DMS79 (cell line): ENCODE data around the gene ADM5.
A peak's percentile ranks its signal among the peaks of the same experiment; 100 is the strongest.

Source experiments
- DNase-seq: peaks from one replicate; lab custom pipeline; 2025; lab: John Stamatoyannopoulos, UW

The ADM5 gene

DNA sequence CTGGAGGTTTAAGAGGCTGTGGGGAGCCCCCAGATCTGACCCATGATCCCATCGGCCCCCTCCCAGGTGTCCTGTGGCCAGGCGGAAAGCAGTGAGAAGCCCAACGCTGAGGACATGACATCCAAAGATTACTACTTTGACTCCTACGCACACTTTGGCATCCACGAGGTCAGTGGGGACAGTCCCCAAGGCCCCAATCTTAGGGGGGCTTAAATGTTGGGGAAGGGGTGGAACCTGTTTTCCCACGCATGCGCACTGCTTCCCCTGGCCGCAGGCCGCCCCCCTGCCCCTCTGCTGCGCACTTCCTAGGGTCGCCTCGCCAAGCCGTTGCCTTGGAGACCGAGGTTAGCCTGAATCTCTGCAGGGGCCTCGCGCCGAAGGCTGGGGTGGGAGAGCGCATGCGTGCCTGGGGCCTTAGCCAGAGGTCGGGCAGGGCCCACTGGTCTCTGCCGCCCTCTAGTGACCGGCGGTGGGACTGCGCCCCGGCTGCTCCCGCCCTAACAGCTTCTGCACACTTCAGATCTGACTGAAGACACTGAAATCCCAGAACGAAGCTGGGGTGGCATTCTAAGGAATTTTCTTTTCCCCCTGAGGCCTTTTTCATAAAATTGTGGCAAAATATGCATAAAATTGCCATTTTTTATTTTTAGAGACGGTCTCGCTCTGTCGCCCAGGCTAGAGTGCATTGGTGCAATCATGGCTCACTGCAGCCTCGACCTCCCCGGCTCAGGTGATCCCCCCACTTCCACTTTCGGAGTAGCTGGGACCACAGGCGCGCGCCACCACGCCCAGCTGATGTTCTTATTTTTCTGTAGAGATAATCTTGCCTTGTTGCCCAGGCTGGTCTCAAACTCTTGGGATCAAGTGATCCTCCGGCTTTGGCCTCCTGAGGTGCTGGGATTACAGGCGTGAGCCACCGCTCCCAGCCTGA is 8.7 kb upstream of the ADM5 start:
- peak; percentile 71 for DNase-seq

DNA sequence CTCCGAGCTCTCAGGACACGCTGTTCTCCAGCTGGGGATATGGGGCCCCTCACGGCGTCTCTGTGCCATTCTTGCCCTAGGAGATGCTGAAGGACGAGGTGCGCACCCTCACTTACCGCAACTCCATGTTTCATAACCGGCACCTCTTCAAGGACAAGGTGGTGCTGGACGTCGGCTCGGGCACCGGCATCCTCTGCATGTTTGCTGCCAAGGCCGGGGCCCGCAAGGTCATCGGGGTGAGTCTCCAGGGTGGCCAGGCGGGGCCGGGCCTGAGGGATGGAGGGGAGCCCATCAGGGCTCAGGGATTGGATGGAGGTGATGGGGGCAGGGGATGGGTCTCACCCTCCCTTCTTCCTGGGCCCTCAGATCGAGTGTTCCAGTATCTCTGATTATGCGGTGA is 7.6 kb upstream of the ADM5 start:
- DNase-seq = no peak

DNA sequence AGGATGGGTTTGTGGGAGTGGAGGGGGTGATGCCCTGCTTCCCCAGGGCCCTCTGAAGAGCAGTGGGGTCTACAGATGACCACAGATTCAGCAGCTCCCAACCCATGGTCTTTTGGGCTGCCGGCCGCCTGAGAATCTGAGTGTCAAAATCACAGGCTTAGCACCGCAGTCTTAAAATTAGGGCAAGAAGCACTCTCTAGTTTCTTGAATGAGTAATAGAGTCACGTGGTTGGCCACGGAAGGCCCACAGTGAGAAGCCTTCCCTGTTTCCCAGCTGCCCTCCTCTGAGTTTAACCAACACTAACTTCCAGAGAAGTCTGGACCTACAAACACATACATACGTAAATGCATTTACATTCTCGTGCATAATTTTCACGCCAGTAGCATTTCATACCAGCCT is 7.1 kb upstream of the ADM5 start:
- DNase-seq = no peak

DNA sequence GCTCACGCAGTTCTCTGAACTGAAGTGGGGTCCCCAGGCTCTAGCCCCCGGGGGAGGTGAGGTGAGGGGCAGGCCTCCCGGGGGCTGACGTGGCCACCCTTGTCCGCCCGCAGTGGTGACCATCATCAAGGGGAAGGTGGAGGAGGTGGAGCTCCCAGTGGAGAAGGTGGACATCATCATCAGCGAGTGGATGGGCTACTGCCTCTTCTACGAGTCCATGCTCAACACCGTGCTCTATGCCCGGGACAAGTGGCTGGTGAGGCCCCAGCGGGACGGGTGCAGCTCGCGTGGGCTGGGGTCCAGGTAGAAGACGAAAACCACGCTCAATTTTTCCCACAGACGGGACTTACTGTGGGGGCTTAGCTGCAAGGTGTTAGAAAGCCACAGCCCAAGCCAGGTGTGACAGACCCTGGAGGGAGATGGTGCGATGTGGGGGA is 5.6 kb upstream of the ADM5 start:
- DNase-seq = no peak

DNA sequence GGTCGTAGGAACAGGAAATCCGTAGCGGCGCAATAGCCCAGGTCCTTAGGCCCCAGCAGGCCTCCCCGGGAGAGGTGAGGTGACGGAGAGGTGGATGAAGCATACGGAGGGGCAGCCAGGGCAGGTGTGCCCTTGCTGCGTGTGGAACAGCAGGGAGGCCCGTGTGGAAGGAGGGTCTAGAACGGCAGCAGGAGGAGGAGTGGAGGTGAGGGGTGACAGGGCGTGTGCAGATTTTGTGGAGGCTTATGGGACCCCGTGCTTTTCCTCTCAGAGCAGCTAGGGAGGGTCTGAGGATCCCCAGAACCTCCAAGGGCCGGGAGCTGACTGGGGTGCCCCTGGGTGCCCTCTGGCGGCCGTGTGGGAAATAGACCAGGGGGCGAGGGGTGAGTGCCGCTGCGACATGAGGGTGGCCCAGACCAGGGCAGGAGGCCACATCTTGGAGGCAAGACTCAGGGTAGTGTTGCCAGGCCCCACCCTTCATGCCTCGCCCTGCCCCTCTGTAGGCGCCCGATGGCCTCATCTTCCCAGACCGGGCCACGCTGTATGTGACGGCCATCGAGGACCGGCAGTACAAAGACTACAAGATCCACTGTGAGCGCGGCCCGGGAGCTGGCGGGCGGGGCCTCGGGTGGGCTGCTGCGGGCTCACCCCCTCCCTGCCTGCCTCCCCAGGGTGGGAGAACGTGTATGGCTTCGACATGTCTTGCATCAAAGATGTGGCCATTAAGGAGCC is 5.0 kb upstream of the ADM5 start:
- DNase-seq = no peak

DNA sequence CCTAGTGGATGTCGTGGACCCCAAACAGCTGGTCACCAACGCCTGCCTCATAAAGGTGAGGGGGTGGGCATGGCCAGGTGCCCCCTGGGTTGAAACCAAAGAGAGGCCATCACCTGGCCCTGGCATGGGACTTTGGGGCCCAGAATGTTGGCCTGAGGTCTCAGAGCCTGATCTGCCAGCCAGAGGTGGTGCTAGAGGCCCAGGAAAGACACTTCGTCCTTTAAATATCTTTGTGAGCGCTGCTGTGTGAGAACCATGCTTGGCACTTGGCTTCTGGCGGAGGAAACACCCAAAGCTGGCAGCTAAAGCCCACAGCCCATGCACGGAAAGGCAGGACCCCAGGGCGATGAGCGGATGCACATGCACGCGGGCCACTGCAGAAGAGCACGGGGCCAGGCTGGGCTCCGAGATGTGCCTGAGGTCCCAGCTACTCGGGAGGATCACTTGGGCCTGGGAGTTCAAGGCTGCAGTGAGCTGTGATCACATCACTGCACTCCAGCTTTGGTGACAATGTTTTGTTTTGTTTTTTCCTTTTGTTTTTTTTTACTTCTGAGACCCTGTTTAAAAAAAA is 4.3 kb upstream of the ADM5 start:
- no peak for DNase-seq

DNA sequence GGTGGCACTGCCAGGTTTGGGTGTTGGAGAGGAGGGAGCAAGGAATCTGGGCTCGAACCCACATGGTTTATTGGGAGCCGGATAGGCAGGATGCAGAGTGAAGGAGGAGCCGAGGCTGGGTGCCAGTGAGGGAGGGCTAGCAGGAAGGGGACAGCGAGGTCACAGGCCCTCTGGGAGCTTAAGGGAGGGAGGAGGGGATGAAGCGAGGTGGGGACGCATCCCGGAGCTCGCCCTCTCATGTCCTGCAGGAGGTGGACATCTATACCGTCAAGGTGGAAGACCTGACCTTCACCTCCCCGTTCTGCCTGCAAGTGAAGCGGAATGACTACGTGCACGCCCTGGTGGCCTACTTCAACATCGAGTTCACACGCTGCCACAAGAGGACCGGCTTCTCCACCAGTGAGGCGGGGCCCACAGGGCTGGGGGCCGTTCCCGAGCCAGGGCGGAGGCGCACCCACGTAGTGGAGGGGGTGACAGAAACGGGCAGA is 3.5 kb upstream of the ADM5 start:
- DNase-seq = no peak

DNA sequence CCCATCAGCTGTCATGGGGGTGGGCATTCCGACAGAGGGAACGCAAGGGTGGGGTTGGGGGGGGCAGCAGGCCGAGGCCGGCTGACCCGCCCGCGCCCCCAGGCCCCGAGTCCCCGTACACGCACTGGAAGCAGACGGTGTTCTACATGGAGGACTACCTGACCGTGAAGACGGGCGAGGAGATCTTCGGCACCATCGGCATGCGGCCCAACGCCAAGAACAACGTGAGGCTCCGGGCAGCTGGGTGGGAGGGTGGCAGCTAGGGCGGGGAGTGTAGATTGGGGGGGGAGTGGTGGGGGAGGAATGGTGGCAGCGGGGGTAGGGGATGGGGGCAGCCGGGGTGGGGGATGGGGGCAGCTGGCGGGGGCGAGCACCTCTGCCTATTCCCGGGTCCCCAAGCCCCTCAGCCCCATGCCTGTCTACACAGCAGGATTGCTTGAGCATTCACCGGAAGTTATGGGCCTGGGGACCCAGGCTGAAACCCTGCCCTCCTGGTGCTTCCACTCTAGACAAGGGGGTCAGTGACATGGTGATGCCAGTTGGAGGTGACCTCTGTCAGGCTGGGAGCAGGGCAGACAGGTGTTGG is 2.8 kb upstream of the ADM5 start:
- no peak for DNase-seq

DNA sequence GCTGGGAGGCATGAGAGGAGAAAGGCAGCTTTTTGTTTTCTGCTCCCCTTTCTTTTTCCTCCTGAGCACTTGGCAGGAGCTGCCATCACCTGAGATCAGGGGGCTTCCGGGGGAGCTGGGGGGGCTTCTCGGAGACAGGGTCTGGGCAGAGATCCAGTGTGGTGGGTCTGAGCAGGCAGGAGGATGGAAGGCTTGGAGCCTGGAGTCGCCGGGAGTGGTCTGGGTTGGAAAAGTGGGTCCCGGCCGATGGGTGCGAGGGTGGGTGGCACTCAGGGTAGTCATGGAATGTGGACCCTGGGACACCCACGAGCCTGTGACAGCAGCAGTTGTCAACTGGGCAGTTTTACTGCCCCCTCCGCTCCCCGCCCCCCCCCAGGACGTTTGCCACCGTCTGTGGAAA is 2.2 kb upstream of the ADM5 start:
- DNase-seq = no peak

DNA sequence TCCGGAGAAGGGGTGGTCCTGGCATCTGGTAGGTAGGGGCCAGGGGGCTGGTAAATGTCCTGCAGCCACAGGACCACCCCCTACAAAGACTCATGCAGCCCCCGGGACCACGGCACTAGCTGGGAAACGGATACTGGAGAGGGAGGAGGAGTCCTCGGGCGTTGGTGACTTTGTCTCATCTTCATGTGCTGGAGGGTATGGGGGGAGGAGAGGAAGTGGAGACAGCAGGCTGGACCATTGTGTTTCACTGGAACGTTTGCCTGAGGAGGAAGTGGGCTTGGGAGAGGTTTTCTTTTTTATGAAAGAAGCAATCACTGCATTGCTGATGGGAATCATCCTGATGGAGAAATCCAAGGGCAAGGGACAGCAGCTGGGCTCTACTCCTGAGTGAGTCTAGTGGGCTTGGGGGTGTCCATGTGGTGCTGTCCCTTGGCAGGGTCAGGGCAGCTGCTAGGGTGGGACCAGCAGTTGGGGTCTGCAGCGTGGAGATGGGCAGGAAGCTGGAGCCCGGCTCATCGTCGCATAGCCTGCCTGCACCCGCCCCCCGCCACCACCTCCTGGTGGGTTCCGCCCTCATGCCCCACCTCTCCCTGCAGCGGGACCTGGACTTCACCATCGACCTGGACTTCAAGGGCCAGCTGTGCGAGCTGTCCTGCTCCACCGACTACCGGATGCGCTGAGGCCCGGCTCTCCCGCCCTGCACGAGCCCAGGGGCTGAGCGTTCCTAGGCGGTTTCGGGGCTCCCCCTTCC is 1.7 kb upstream of the ADM5 start:
- no peak for DNase-seq

DNA sequence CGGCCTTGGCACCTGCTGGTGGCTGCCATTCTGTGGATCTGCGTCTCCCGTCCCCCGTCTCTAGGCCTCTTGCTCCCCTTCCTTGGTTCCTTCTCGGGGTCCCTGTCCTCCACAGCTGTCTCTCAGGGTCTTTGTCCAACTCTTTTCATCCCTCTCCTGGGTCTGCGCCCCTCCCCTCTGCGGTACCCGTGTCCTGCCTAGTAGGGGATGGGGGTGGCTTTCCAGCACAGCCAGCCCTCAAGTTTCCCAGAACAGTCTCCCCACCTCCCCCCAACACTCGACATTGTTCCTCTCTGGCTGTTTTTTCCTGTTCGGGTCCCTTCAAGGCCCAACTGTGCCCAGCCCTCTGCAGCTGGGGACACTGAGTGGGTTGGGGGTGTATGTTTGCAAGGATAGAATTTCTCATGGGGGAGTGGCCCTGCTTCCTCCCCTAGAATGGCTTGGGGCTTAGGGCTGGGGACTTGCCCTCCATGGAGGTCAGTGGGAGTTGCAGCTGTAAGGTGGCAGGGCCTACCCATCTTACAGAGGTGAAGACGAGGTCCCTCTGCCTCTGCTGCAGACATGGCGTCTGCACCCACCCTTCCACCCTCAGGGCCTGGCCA is 762 bp upstream of the ADM5 start:
- DNase-seq = no peak

DNA sequence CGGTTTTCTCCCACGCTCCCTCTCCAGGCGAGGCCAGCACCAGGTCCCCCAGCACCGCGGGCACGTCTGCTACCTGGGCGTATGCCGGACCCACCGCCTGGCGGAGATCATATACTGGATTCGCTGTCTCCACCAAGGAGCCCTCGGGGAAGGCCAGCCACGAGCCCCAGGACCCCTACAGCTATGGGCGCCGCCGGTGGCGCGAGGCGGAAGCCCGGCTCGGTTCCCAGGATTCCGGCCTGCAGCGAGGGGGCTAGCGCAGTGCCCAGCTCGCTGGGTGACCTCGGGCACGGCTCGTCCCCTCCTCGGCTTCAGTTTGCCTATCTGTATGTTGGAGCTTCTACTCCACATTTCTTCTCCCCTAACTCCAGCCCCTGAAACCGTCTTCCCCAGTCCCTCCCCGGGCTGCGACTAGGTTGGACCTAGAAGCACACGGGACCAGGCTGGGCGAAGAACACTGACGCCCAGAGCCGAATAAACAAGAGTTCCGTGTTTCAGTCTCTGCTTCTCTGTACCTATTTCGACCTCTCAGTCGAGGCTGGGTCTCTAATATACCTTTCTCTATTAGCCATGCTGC is 773 bp downstream of the ADM5 start:
- DNase-seq = no peak

DNA sequence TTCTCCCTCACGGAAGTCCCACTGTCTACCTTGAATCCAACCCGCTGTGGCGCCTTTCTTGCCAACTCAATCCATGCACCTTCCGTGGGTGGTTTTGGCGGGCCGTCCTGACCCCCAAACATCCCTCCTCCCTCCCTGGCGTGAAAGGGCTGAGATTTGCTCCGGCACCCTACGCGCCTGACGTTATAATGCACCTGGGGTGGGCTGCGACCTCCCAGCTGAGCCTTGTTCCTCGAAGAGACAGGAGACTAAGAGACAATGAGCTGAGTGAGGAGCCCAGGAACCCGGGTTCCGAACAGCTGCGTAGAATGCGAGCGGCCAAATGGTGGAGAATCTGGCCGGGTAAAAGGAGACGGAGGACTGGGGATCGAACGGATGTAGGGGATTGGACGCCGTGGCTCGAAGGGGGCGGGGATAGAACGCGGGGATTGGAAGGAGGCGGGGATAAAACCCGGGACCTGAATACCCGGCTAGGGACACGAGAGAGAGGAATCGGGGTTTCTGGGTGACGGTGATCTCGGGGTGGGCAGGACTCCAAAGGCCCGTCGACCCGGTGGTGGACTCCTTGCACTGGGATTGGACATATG is 1.4 kb downstream of the ADM5 start, which contains the start of gene CPT1C:
CPT1C (plus strand) TSS at position 461 of the 587 bp plus-strand sequence. CDS start 1,137 bp downstream, outside the sequence.
- DNase-seq = peak; percentile 91

DNA sequence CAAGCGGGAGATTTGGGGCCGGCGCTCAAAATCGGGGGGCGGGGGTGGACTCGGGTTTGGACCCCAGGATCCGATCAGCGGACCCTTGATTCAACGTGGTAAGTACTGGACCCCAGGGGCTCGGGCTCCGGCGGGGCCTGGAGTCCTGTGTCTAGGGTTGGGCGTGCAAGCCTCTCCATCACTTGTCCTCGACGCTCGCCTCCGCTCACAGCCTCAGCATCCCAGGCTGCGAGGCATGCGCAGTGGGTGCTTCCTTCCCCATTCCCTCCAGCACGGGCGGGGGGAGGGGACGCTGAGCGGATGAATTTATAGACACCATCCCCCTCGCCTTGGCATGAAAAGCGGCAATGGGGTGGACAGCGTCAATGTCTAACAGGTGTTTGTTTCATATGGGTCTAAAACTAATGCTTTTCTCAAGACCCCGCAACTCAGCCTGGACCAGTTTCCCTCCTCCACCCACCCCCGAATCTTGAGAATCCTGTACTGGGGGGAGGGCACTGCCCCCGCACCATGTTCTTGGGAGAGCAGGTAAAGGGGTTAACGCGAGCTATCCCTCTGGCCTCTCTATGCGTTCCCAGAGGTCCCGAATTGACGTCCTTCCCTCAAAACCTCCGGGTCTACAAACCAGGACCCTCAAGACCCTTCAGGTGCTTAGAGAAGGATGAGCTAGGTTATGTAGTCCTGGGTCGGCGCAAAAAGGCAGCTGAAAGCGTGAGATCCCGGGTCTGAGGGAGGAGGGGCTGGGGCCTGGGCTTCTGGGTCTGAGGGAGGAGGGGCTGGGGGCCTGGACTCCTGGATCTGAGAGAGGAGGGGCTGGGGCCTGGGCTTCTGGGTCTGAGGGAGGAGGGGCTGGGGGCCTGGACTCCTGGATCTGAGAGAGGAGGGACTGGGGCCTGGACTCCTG is 2.1 kb downstream of the ADM5 start:
- DNase-seq = peak; percentile 72

DNA sequence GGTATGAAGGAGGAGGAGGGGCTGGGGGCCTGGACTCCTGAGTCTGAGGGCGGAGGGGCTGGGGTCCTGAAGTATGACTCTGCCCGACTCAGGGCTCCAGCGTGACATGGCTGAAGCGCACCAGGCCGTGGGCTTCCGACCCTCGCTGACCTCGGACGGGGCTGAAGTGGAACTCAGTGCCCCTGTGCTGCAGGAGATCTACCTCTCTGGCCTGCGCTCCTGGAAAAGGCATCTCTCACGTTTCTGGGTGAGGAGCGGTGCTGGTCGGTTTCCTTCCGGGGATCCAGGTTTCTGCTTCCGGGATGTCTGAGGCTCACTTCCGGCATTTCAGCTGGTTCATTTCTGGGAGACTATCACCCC is 2.7 kb downstream of the ADM5 start:
- no peak for DNase-seq

DNA sequence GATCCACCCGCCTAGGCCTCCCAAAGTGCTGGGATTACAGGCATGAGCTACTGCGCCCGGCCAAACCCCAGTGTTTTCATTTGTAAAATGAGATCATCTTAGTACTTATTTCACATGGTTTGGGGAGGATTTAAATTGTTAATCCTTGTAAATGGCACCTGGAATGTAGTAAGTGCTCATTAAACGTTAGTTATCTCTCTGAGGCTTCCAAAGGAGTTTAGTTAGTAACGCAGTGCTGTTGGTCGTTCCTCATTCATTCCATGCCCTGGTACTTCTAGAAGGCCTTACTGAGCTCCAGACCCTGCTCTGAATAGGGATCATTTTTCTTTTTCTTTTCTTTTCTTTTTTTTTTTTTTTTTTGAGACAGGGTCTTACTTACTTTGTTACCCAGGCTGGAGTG is 6.7 kb downstream of the ADM5 start:
- DNase-seq = no peak

DNA sequence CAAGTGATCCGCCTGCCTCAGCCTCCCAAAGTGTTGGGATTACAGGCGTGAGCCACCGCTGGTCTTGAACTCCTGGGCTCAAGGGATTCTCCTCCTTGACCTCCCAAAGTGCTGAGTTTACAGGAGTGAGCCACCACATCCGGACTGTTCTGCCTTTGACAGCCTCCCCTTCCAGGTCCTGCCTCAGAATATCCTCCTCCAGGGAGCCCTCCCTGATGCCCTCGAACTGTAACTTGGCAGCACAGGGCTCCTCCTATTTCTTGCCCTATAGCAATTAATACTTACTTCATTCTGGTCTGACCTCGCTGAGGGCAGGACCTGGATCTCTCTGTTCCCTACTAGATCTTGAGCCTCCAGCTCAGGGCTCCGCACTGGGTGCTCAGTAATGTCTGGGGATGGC is 7.5 kb downstream of the ADM5 start:
- DNase-seq = no peak

DNA sequence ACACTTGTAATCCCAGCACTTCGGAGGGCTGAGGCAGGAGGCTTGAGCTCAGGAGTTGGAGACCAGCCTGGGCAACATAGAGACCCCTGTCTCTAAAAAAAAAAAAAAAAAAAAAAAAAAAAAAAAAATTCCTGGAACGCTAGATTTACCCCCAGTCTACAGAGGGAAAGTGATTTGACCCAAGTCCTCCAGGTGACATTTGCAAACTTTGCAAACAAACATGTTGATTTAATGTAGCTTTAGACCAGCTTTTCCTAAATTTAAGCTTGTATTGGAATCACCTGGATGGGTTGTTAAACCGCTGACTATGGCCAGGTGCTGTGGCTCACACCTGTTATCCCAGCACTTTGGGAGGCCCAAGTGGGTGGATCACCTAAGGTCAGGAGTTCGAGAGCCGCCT is 10.0 kb downstream of the ADM5 start:
- no peak for DNase-seq

DNA sequence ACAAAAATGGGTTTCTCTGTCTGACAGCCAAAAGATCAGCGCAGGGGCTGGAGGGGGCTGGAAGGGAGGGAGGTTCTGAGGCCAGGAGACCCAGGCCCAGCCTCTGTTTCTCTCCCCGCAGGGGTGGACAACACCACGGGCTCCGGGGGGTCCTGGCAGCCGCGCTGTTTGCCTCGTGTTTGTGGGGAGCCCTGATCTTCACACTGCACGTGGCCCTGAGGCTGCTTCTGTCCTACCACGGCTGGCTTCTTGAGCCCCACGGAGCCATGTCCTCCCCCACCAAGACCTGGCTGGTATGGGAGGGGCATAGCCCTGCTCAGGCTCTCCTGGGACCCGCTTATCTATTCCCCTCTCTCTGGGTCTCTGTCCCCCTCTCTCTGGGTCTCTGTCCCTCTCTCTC is 11.2 kb downstream of the ADM5 start:
- DNase-seq = no peak
